ENCODE data around the gene ST3GAL3. TPM values are rescaled to one million over a fixed set of nuclear protein-coding genes. Genes with fewer than 3 reads are reported as not detected.

ST3GAL3 gene
- polyA plus RNA-seq, 1 of the 3 experiments (the other 2 are of a cell fraction), result 20.6 TPM

- Histone ChIP-seq H3K36me3 (replicated peaks in 1 of 2; ENCODE audit: control insufficient read depth in 1 of 2, insufficient read depth in 2 of 2, low read length in 1 of 2) (peaks cover 57 to 84% of the 10 kb centered on the region in 2 experiments), H3K79me2 (ENCODE audit: insufficient read depth) (peaks cover 26% of the 10 kb centered on the region; the same call in 1 of the 2 replicates)
Observed at GRCh38 chr1:43659212-43660166, 47.8 kb upstream of the ST3GAL3 start.

DNA sequence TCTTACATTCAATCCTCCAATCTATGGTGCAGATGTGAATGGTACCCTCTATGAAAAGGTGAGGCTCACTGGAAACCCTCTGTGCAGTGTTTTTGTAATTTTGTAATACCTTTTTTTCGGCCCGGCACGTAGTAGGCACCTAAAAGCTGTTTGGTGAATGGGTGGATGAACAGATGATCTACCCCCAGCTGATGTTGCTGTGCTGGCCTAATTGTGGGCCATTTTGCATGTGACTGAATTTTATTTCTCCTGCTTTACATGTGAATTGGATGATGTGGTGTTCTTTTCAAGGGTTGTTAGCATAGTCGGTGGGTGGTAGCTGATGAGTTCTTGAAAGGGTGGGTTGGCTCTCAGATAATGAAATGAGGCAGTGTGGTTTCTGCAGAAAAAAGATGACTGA, 47.0 kb upstream of the ST3GAL3 start:
- Histone ChIP-seq H3K4me3 (ENCODE audit: low read depth in 2 of 2, low read length in 1 of 2) (no peak overlapping the region), H3K36me3 (replicated peaks in 1 of 2; ENCODE audit: control insufficient read depth in 1 of 2, insufficient read depth in 2 of 2, low read length in 1 of 2) (peaks cover 60 to 84% of the 10 kb centered on the region in 2 experiments), H3K4me2 (no peak overlapping the region), H3F3A (replicated peaks; ENCODE audit: insufficient read depth) (no peaks in the 10 kb centered on the region), H3K9ac (no peak overlapping the region), H4K20me1 (ENCODE audit: insufficient read depth) (no peaks in the 10 kb centered on the region; the same call in 1 of the 2 replicates), H3K27ac (ENCODE audit: low read depth in 2 of 2, low read length in 1 of 2) (no peak overlapping the region), H3K79me2 (ENCODE audit: insufficient read depth) (peaks cover 18% of the 10 kb centered on the region; the same call in 1 of the 2 replicates), H2AFZ (ENCODE audit: low read depth) (no peak overlapping the region), H3K4me1 (ENCODE audit: control insufficient read depth in 1 of 2, insufficient read depth in 2 of 2, low read depth in 1 of 2, low read length in 1 of 2) (no peaks in the 10 kb centered on the region), H3K9me2 (no peaks in the 10 kb centered on the region), H3K9me3 (no peaks in the 10 kb centered on the region), H3K27me3 (ENCODE audit: insufficient read depth) (no peaks in the 10 kb centered on the region)
- WGBS (ENCODE audit: low lambda C conversion rate), result 94% methylated on average over 4 of the region's 4 CpGs
- POLR2A ChIA-PET, result interaction anchor here (1.6 kb wide), 1 partner anchor 10 kb away, joined by 11 read pairs; the partner anchor contains the start of gene KDM4A
- CTCF ChIA-PET, result interaction anchor here (0.9 to 1.8 kb wide), 2 partner anchors 9 to 103 kb away, joined by 3 to 4 read pairs; no protein-coding TSS in a partner anchor
- DNase-seq, result no peak
- TF ChIP-seq CHD2 (IDR thresholded peaks at IDR 0.05; ENCODE audit: low read length, partially characterized antibody) (no peak), JUND (IDR thresholded peaks at IDR 0.05) (no peak), FOXJ3 (CRISPR knock-in tag; IDR thresholded peaks at IDR 0.05) (no peak), NRF1 (IDR thresholded peaks at IDR 0.05; ENCODE audit: low read depth, low read length) (no peak), FOXM1 (IDR thresholded peaks at IDR 0.05; ENCODE audit: low read depth) (no peak), MEF2A (IDR thresholded peaks at IDR 0.05; ENCODE audit: borderline replicate concordance, low read depth) (no peak), ZBTB33 (IDR thresholded peaks at IDR 0.05; ENCODE audit: borderline replicate concordance, low read depth) (no peak), TAF1 (IDR thresholded peaks at IDR 0.05; ENCODE audit: borderline replicate concordance, low read depth, low read length) (no peak), MXI1 (IDR thresholded peaks at IDR 0.05; ENCODE audit: low read depth, low read length) (no peak)
- TF ChIP-seq, protein P1, sequence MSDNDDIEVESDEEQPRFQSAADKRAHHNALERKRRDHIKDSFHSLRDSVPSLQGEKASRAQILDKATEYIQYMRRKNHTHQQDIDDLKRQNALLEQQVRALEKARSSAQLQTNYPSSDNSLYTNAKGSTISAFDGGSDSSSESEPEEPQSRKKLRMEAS (IDR thresholded peaks at IDR 0.05; ENCODE audit: low read depth), result no peak
- TF ChIP-seq, protein P2, sequence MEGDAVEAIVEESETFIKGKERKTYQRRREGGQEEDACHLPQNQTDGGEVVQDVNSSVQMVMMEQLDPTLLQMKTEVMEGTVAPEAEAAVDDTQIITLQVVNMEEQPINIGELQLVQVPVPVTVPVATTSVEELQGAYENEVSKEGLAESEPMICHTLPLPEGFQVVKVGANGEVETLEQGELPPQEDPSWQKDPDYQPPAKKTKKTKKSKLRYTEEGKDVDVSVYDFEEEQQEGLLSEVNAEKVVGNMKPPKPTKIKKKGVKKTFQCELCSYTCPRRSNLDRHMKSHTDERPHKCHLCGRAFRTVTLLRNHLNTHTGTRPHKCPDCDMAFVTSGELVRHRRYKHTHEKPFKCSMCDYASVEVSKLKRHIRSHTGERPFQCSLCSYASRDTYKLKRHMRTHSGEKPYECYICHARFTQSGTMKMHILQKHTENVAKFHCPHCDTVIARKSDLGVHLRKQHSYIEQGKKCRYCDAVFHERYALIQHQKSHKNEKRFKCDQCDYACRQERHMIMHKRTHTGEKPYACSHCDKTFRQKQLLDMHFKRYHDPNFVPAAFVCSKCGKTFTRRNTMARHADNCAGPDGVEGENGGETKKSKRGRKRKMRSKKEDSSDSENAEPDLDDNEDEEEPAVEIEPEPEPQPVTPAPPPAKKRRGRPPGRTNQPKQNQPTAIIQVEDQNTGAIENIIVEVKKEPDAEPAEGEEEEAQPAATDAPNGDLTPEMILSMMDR (IDR thresholded peaks at IDR 0.05), result no peak

More at GRCh38 chr1:43659212-43660166, 47.8 kb upstream of the ST3GAL3 start:
- no peak overlapping the region for H3K4me2 ChIP-seq
- no peak overlapping the region for H3K9ac ChIP-seq
- H2AFZ ChIP-seq (ENCODE audit: low read depth), result no peak overlapping the region
- H4K20me1 ChIP-seq (ENCODE audit: insufficient read depth), result no peaks in the 10 kb centered on the region; the same call in 1 of the 2 replicates
- CTCF ChIA-PET, result interaction anchor here (0.9 to 1.8 kb wide), 3 partner anchors 9 to 104 kb away, joined by 3 to 4 read pairs (median 4); partner anchors contain the start of gene KDM4A
- H3K27me3 ChIP-seq (ENCODE audit: insufficient read depth), result no peaks in the 10 kb centered on the region
- H3K9me3 ChIP-seq, result no peaks in the 10 kb centered on the region
- H3K4me1 ChIP-seq (ENCODE audit: control insufficient read depth in 1 of 2, insufficient read depth in 2 of 2, low read depth in 1 of 2, low read length in 1 of 2), result no peaks in the 10 kb centered on the region
- TF ChIP-seq, protein P3, sequence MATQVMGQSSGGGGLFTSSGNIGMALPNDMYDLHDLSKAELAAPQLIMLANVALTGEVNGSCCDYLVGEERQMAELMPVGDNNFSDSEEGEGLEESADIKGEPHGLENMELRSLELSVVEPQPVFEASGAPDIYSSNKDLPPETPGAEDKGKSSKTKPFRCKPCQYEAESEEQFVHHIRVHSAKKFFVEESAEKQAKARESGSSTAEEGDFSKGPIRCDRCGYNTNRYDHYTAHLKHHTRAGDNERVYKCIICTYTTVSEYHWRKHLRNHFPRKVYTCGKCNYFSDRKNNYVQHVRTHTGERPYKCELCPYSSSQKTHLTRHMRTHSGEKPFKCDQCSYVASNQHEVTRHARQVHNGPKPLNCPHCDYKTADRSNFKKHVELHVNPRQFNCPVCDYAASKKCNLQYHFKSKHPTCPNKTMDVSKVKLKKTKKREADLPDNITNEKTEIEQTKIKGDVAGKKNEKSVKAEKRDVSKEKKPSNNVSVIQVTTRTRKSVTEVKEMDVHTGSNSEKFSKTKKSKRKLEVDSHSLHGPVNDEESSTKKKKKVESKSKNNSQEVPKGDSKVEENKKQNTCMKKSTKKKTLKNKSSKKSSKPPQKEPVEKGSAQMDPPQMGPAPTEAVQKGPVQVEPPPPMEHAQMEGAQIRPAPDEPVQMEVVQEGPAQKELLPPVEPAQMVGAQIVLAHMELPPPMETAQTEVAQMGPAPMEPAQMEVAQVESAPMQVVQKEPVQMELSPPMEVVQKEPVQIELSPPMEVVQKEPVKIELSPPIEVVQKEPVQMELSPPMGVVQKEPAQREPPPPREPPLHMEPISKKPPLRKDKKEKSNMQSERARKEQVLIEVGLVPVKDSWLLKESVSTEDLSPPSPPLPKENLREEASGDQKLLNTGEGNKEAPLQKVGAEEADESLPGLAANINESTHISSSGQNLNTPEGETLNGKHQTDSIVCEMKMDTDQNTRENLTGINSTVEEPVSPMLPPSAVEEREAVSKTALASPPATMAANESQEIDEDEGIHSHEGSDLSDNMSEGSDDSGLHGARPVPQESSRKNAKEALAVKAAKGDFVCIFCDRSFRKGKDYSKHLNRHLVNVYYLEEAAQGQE (IDR thresholded peaks at IDR 0.05; ENCODE audit: low read depth, low read length), result no peak
- no peak for TF ChIP-seq MXI1 (IDR thresholded peaks at IDR 0.05; ENCODE audit: low read depth, low read length)
- TF ChIP-seq EP300 (IDR thresholded peaks at IDR 0.05; ENCODE audit: borderline replicate concordance in 1 of 2, low read depth in 1 of 2, low read length in 1 of 2), result no peak
- TF ChIP-seq TAF1 (IDR thresholded peaks at IDR 0.05; ENCODE audit: borderline replicate concordance, low read depth, low read length), result no peak
- H3F3A ChIP-seq (replicated peaks; ENCODE audit: insufficient read depth), result no peaks in the 10 kb centered on the region
- POLR2A ChIA-PET, result interaction anchor here (1.6 kb wide), 1 partner anchor 9 kb away, joined by 11 read pairs; the partner anchor contains the start of gene KDM4A
- no peak overlapping the region for H3K27ac ChIP-seq (ENCODE audit: low read depth in 2 of 2, low read length in 1 of 2)
- no peaks in the 10 kb centered on the region for H3K9me2 ChIP-seq
- WGBS (ENCODE audit: low lambda C conversion rate), result 96% methylated on average over 14 of the region's 14 CpGs
- no peak for DNase-seq
- H3K4me3 ChIP-seq (ENCODE audit: low read depth in 2 of 2, low read length in 1 of 2), result no peak overlapping the region

Measured in SK-N-SH (cell line).